Hepatocyte (in vitro differentiated cells): ENCODE data around the gene IQCM. TPM values are rescaled to one million over a fixed set of nuclear protein-coding genes. Genes with fewer than 3 reads are reported as not detected.

Experiments used
- DNase-seq: peaks from one replicate; pipeline ENCODE4 v3.0.0-alpha.2; 2016; ENCODE audit warnings: low spot score
- H2AFZ ChIP-seq: fragments of 200-600 bp; sonication (generic); 2 replicates; pipeline ENCODE4 v1.6.0; 2016; ENCODE audit warnings: antibody characterized with exemption, mild to moderate bottlenecking
- H3K27ac ChIP-seq: fragments of 200-600 bp; sonication (generic); 2 replicates; pipeline ENCODE4 v1.5.1; 2016; ENCODE audit warnings: mild to moderate bottlenecking
- H3K27me3 ChIP-seq: fragments of 200-600 bp; sonication (generic); 2 replicates; pipeline ENCODE4 v1.6.1; 2016
- H3K36me3 ChIP-seq: fragments of 200-600 bp; sonication (generic); replicated peaks from 2 replicates; pipeline ENCODE4 v1.5.1; 2016; ENCODE audit warnings: low read depth; ENCODE audit not compliant: insufficient read depth
- H3K4me1 ChIP-seq: fragments of 200-600 bp; sonication (generic); 2 replicates; pipeline ENCODE4 v1.5.1; 2016; ENCODE audit warnings: mild to moderate bottlenecking, moderate library complexity; ENCODE audit not compliant: insufficient read depth
- H3K4me2 ChIP-seq: fragments of 200-600 bp; sonication (generic); 2 replicates; pipeline ENCODE4 v1.6.0; 2016
- H3K4me3 ChIP-seq: fragments of 200-600 bp; sonication (generic); 2 replicates; pipeline ENCODE4 v1.5.1; 2016; ENCODE audit warnings: mild to moderate bottlenecking
- H3K79me2 ChIP-seq: fragments of 200-600 bp; sonication (generic); 2 replicates; pipeline ENCODE4 v1.6.0; 2017; ENCODE audit warnings: mild to moderate bottlenecking
- H3K9me2 ChIP-seq: fragments of 200-600 bp; sonication (generic); replicated peaks from 2 replicates; pipeline ENCODE4 v1.6.0; 2017; ENCODE audit warnings: mild to moderate bottlenecking; ENCODE audit not compliant: insufficient read depth
- H3K9me3 ChIP-seq: fragments of 200-600 bp; sonication (generic); 2 replicates; pipeline ENCODE4 v1.5.1; 2016; ENCODE audit warnings: low read depth, mild to moderate bottlenecking
- H4K20me1 ChIP-seq: fragments of 200-600 bp; sonication (generic); 2 replicates; pipeline ENCODE4 v1.6.0; 2016; ENCODE audit warnings: mild to moderate bottlenecking; ENCODE audit not compliant: insufficient read depth, poor library complexity, severe bottlenecking
- CTCF ChIP-seq: fragments of 200-600 bp; sonication (generic); IDR thresholded peaks from 2 replicates; pipeline ENCODE4 v1.5.1; 2016; ENCODE audit warnings: antibody characterized with exemption, mild to moderate bottlenecking; ENCODE audit not compliant: poor library complexity
- EZH2 ChIP-seq: fragments of 200-600 bp; sonication (generic); IDR thresholded peaks from 2 replicates; pipeline ENCODE4 v1.6.1; 2016; ENCODE audit warnings: antibody characterized with exemption, mild to moderate bottlenecking, borderline replicate concordance
- EZH2phosphoT487 ChIP-seq: fragments of 200-600 bp; sonication (generic); IDR thresholded peaks from one replicate; pipeline ENCODE4 v1.6.1; 2018; ENCODE audit warnings: antibody characterized with exemption, mild to moderate bottlenecking, low read depth, moderate library complexity; ENCODE audit not compliant: unreplicated experiment, severe bottlenecking
- WGBS: methylation state at CpG from one replicate; pipeline ENCODE4 v1.1.6; 2016; ENCODE audit warnings: low lambda C conversion rate; ENCODE audit errors: missing lambda C conversion rate; 5-methylcytosine and 5-hydroxymethylcytosine counted together
- polyA plus RNA-seq: library from polyadenylated mRNA; unstranded; fragments of >200 nt; fragmentation: Nextera tagmentation; extraction: Ambion mirVana; gene quantifications from 2 replicates; pipeline ENCODE4 v1.2.1, GENCODE V29; 2016
- total RNA-seq: library from RNA; depleted of rRNA; stranded (reverse); fragments of >200 nt; gene quantifications from 2 replicates; pipeline ENCODE4 v1.2.3, GENCODE V29; 2014

The IQCM gene
- total and polyA plus RNA-seq, 2 experiments from 2014 or later: 0.06 to 1.5 TPM

- H3K36me3 ChIP-seq: no peaks in the 10 kb centered on the region
- H3K79me2 ChIP-seq: no peaks in the 10 kb centered on the region
- TF ChIP-seq EZH2phosphoT487: no peak
- no peak for TF ChIP-seq CTCF
- no peak for TF ChIP-seq EZH2
- no peak overlapping the region for H3K27ac ChIP-seq
- H4K20me1 ChIP-seq: no peaks in the 10 kb centered on the region
- no peaks in the 10 kb centered on the region for H3K9me3 ChIP-seq
- no peaks in the 10 kb centered on the region for H3K4me1 ChIP-seq
- H3K9me2 ChIP-seq: no peaks in the 10 kb centered on the region
- DNase-seq: peak; percentile 21
- no peak overlapping the region for H3K4me3 ChIP-seq
- H2AFZ ChIP-seq: no peak overlapping the region
- H3K4me2 ChIP-seq: no peak overlapping the region
- 30% methylated on average over 3 of the region's 3 CpGs for WGBS
- no peaks in the 10 kb centered on the region for H3K27me3 ChIP-seq
These were observed 283.8 kb downstream of the IQCM start for GRCh38 chr4:149531861-149532260.

DNA sequence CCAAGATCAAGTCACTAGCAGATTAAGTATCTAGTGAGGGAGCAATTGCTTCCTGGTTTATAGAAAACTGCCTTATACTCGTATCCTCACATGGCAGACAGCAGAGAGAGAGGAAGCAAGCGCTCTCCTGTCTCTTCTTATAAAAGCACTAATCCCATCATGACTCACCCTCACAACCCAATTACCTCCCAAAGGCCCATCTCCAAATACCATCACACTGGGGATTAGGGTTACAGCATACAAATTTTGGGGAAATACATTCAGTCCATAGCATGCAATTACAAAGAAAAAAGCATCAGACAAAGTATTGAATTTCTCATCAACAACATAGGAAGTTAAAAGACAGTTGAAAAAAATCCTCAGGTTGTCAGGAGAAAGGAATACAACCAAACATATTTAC lies 292.6 kb downstream of the IQCM start:
- no peaks in the 10 kb centered on the region for H3K36me3 ChIP-seq
- TF ChIP-seq EZH2: no peak
- TF ChIP-seq CTCF: no peak
- no peak for TF ChIP-seq EZH2phosphoT487
- peaks cover 3% of the 10 kb centered on the region for H3K4me1 ChIP-seq
- no peak overlapping the region for H3K4me3 ChIP-seq
- no peaks in the 10 kb centered on the region for H3K79me2 ChIP-seq
- H3K9me3 ChIP-seq: no peaks in the 10 kb centered on the region
- DNase-seq: no peak
- H3K9me2 ChIP-seq: no peaks in the 10 kb centered on the region
- H3K4me2 ChIP-seq: no peak overlapping the region
- no peak overlapping the region for H2AFZ ChIP-seq
- H3K27ac ChIP-seq: no peak overlapping the region
- no peaks in the 10 kb centered on the region for H3K27me3 ChIP-seq
- 84% methylated on average over 2 of the region's 2 CpGs for WGBS
- no peaks in the 10 kb centered on the region for H4K20me1 ChIP-seq

GRCh38 chr4:149521611-149522425 lies 293.8 kb downstream of the IQCM start:
- H3K27ac ChIP-seq: no peak overlapping the region
- H3K27me3 ChIP-seq: no peaks in the 10 kb centered on the region
- TF ChIP-seq CTCF (no peak), EZH2 (no peak), EZH2phosphoT487 (no peak)
- no peak overlapping the region for H3K4me3 ChIP-seq
- no peaks in the 10 kb centered on the region for H3K79me2 ChIP-seq
- no peaks in the 10 kb centered on the region for H3K9me2 ChIP-seq
- peaks cover 3% of the 10 kb centered on the region for H3K4me1 ChIP-seq
- H4K20me1 ChIP-seq: no peaks in the 10 kb centered on the region
- H3K9me3 ChIP-seq: no peaks in the 10 kb centered on the region
- DNase-seq: peak; percentile 51
- WGBS: 50% methylated on average over 3 of the region's 3 CpGs
- no peaks in the 10 kb centered on the region for H3K36me3 ChIP-seq
- H3K4me2 ChIP-seq: no peak overlapping the region
- H2AFZ ChIP-seq: no peak overlapping the region
